Stimulated activated CD8-positive, alpha-beta memory T cell treated with anti-CD3 and anti-CD28 coated beads, Interleukin-2, amount 100 ng/mL, for 1 hour (primary cell): ENCODE data around the gene FAM149B1.

Experiments used
- DNase-seq, 2 donors: peaks; one replicate each; pipeline ENCODE4 v3.0.0-alpha.2; 2020; ENCODE audit warnings: low read depth in 2 of 2

Gene FAM149B1

GRCh38 chr10:73281097-73281496 lies 113.2 kb downstream of the FAM149B1 start:
- DNase-seq: no peak

GRCh38 chr10:73287441-73287840 lies 119.5 kb downstream of the FAM149B1 start:
- DNase-seq: no peak

GRCh38 chr10:73289958-73290357 lies 122.0 kb downstream of the FAM149B1 start:
- no peak for DNase-seq

- DNase-seq: no peak
Observed at GRCh38 chr10:73293461-73293860, 125.5 kb downstream of the FAM149B1 start.
